ENCODE data around the gene NOS3.

The NOS3 gene

GRCh38 chr7:151060416-151061212 is 69.8 kb downstream of the NOS3 start:
- DNase-seq: peak; percentile 27

GRCh38 chr7:151061213-151062110 is 70.6 kb downstream of the NOS3 start:
- peak; percentile 32 for DNase-seq

GRCh38 chr7:151062111-151062398 is 71.2 kb downstream of the NOS3 start:
- no peak for DNase-seq

- peak; percentile 61 for DNase-seq
Observed at GRCh38 chr7:151062399-151063211, 71.8 kb downstream of the NOS3 start.

GRCh38 chr7:151063212-151063561 is 72.4 kb downstream of the NOS3 start:
- no peak for DNase-seq

Data from fibroblast of skin of right biceps (primary cell).